CD14-positive monocyte (primary cell): ENCODE measurements around the gene SPATA31C2. TPM values are rescaled to one million over a fixed set of nuclear protein-coding genes. Genes with fewer than 3 reads are reported as not detected.
"Not testable (repeated sequence)": the region's sequence is repeated elsewhere in the genome, so short reads cannot be mapped to it uniquely, and the experiment has no call there.

Source experiments
- DNase-seq, 3 donors: peaks; one replicate each; pipeline ENCODE4 v3.0.0-alpha.2; 2011 to 2022
- H2AFZ ChIP-seq: 2 replicates; pipeline ENCODE4 v1.6.0; 2012; ENCODE audit warnings: mild to moderate bottlenecking, low read depth, low read length, inconsistent platforms; ENCODE audit not compliant: insufficient read depth, poor library complexity, severe bottlenecking
- H3K27ac ChIP-seq, 2 donors: 1 replicate in 1 of 2; 2 replicates in 1 of 2; pipeline ENCODE4 v1.5.1; 2012 to 2013; ENCODE audit warnings: low read length in 2 of 2, control low read depth in 1 of 2, inconsistent platforms in 1 of 2, low read depth in 1 of 2, mild to moderate bottlenecking in 1 of 2
- H3K27me3 ChIP-seq, 2 donors: one replicate each; pipeline versions ENCODE4 v1.6.0 to v1.6.1; 2011 to 2013; ENCODE audit warnings: low read length in 2 of 2; ENCODE audit not compliant: control insufficient read depth in 2 of 2, insufficient read depth in 2 of 2
- H3K36me3 ChIP-seq, 2 donors: replicated peaks in 1 of 2; 1 replicate in 1 of 2; 2 replicates in 1 of 2; pipeline versions ENCODE4 v1.5.1 to v1.6.1; 2012 to 2013; ENCODE audit warnings: low read length in 2 of 2, control low read depth in 1 of 2, inconsistent platforms in 1 of 2, mild to moderate bottlenecking in 1 of 2; ENCODE audit not compliant: insufficient read depth in 2 of 2, control insufficient read depth in 1 of 2
- H3K4me1 ChIP-seq, 2 donors: 1 replicate in 1 of 2; 2 replicates in 1 of 2; pipeline versions ENCODE4 v1.5.1 to v1.6.1; 2012 to 2013; ENCODE audit warnings: low read length in 2 of 2, control low read depth in 1 of 2, inconsistent platforms in 1 of 2, mild to moderate bottlenecking in 1 of 2, moderate library complexity in 1 of 2; ENCODE audit not compliant: insufficient read depth in 2 of 2, control insufficient read depth in 1 of 2
- H3K4me2 ChIP-seq: replicated peaks from 2 replicates; pipeline ENCODE3; 2012; ENCODE audit warnings: low read length, moderate library complexity, mild to moderate bottlenecking; ENCODE audit not compliant: poor library complexity, severe bottlenecking; ENCODE audit errors: extremely low read depth
- H3K4me3 ChIP-seq, 3 experiments: fragments of 200-600 bp in 1 of 3; sonication (generic) in 1 of 3; replicated peaks in 1 of 3; 1 replicate in 2 of 3; 2 replicates in 1 of 3; pipeline ENCODE4 v1.5.1; 2011 to 2013; ENCODE audit warnings: low read length in 3 of 3, mild to moderate bottlenecking in 3 of 3, control low read depth in 2 of 3, low read depth in 2 of 3, inconsistent platforms in 1 of 3, moderate library complexity in 1 of 3
- H3K79me2 ChIP-seq: 2 replicates; pipeline ENCODE4 v1.6.0; 2012; ENCODE audit warnings: mild to moderate bottlenecking, control low read depth, inconsistent platforms, low read length, moderate library complexity; ENCODE audit not compliant: insufficient read depth
- H3K9ac ChIP-seq: 2 replicates; pipeline ENCODE4 v1.6.0; 2017; ENCODE audit warnings: low read length, mild to moderate bottlenecking; ENCODE audit not compliant: insufficient read depth, poor library complexity, severe bottlenecking
- H3K9me3 ChIP-seq, 2 donors: replicated peaks in 1 of 2; 1 replicate in 1 of 2; 2 replicates in 1 of 2; pipeline versions ENCODE4 v1.5.1 to v1.6.1; 2012 to 2013; ENCODE audit warnings: low read length in 2 of 2, control low read depth in 1 of 2; ENCODE audit not compliant: control insufficient read depth in 1 of 2, insufficient read depth in 1 of 2
- H4K20me1 ChIP-seq: 2 replicates; pipeline ENCODE4 v1.6.0; 2012; ENCODE audit warnings: mild to moderate bottlenecking, low read length, control low read depth, moderate library complexity; ENCODE audit not compliant: insufficient read depth
- H3K27ac Mint-ChIP-seq, 7 donors: one replicate each; pipeline ENCODE4 v1.8.0; 2020; ENCODE audit warnings: mild to moderate bottlenecking in 7 of 7, mixed read lengths in 7 of 7, moderate library complexity in 6 of 7, inconsistent platforms in 2 of 7
- H3K27me3 Mint-ChIP-seq, 3 donors: one replicate each; pipeline ENCODE4 v1.8.0; 2021 to 2022; ENCODE audit warnings: low read depth in 3 of 3, mild to moderate bottlenecking in 3 of 3, mixed read lengths in 3 of 3, moderate library complexity in 3 of 3, inconsistent platforms in 1 of 3
- H3K36me3 Mint-ChIP-seq, 2 donors: one replicate each; pipeline ENCODE4 v1.8.0; 2020; ENCODE audit warnings: mixed read lengths in 2 of 2, inconsistent platforms in 1 of 2, mild to moderate bottlenecking in 1 of 2
- H3K4me1 Mint-ChIP-seq: one replicate; pipeline ENCODE4 v1.8.0; 2020; ENCODE audit warnings: mild to moderate bottlenecking, mixed read lengths
- H3K4me3 Mint-ChIP-seq, 2 donors: one replicate each; pipeline ENCODE4 v1.8.0; 2020; ENCODE audit warnings: mild to moderate bottlenecking in 2 of 2, mixed read lengths in 2 of 2, moderate library complexity in 1 of 2
- H3K9me3 Mint-ChIP-seq, 7 donors: one replicate each; pipeline ENCODE4 v1.8.0; 2020 to 2022; ENCODE audit warnings: mixed read lengths in 7 of 7, mild to moderate bottlenecking in 6 of 7, moderate library complexity in 6 of 7, inconsistent platforms in 2 of 7
- CTCF ChIP-seq: fragments of 200-600 bp; IDR thresholded peaks from one replicate; pipeline ENCODE4 v1.8.0; 2022; ENCODE audit warnings: antibody characterized with exemption, mild to moderate bottlenecking
- WGBS: methylation state at CpG from one replicate; pipeline ENCODE4 v1.1.5; 2013; ENCODE audit warnings: missing lambda C conversion rate; ENCODE audit not compliant: insufficient coverage; 5-methylcytosine and 5-hydroxymethylcytosine counted together
- intact Hi-C, 2 donors: fragments of 100-400 bp; cut with micrococcal nuclease; formaldehyde crosslinking; loops; one replicate each; pipeline versions ENCODE4 v1.15.0 to v1.15.1; 2023
- polyA plus RNA-seq, 3 donors: library from polyadenylated mRNA; depleted of rRNA in 1 of 3; unstranded in 2 of 3; stranded (reverse) in 1 of 3; fragments of 300-500 nt in 2 of 3; fragments of >200 nt in 1 of 3; fragmentation: Illumina TruSeq in 2 of 3; gene quantifications; 1 replicate in 2 of 3; 2 replicates in 1 of 3; pipeline ENCODE4 v1.2.3, GENCODE V29; 2012 to 2021

Gene SPATA31C2
- polyA plus RNA-seq, 3 donors: not detected

- WGBS: 94% methylated on average over 13 of the region's 38 CpGs
- intact Hi-C loops, H2AFZ ChIP-seq: not testable (repeated sequence)
These were observed 24.8 kb downstream of the SPATA31C2 start for GRCh38 chr9:88113156-88114130.

GRCh38 chr9:88110026-88110425, 28.2 kb downstream of the SPATA31C2 start:
- peaks cover 2 to 3% of the 10 kb centered on the region in 2 donors for H3K27me3 ChIP-seq
- no peaks in the 10 kb centered on the region for H4K20me1 ChIP-seq
- Mint-ChIP-seq H3K36me3 (no peaks in the 10 kb centered on the region), H3K27me3 (peaks cover 1 to 16% (median 14%) of the 10 kb centered on the region in 3 donors), H3K4me3 (no peak overlapping the region), H3K27ac (no peak overlapping the region), H3K4me1 (no peaks in the 10 kb centered on the region), H3K9me3 (peaks cover 0 to 5% (median 3%) of the 10 kb centered on the region in 7 donors)
- H3K4me1 ChIP-seq: no peaks in the 10 kb centered on the region
- no peak overlapping the region for H3K27ac ChIP-seq
- no CpG with 5 or more reads among the region's 3 CpGs for WGBS
- no peak for DNase-seq
- no peak for TF ChIP-seq CTCF
- no peak overlapping the region for H3K4me3 ChIP-seq
- H3K9ac ChIP-seq: no peak overlapping the region
- H2AFZ ChIP-seq: no peak overlapping the region
- peaks cover 0 to 6% of the 10 kb centered on the region in 2 donors for H3K9me3 ChIP-seq
- no peak overlapping the region for H3K4me2 ChIP-seq
- no peaks in the 10 kb centered on the region for H3K79me2 ChIP-seq
- no peaks in the 10 kb centered on the region for H3K36me3 ChIP-seq
- intact Hi-C loops: no loop called here

More at GRCh38 chr9:88113156-88114130, 24.8 kb downstream of the SPATA31C2 start:
- not testable (repeated sequence) for H3K27ac ChIP-seq, H3K27me3 Mint-ChIP-seq, H4K20me1 ChIP-seq, DNase-seq, H3K36me3 Mint-ChIP-seq, H3K9me3 Mint-ChIP-seq, H3K4me1 Mint-ChIP-seq, H3K4me3 Mint-ChIP-seq, H3K36me3 ChIP-seq, H3K9me3 ChIP-seq, H3K27me3 ChIP-seq, H3K27ac Mint-ChIP-seq, H3K79me2 ChIP-seq, H3K4me1 ChIP-seq, H3K4me3 ChIP-seq, H3K4me2 ChIP-seq, H3K9ac ChIP-seq
